ENCODE measurements around the gene EBLN2.

EBLN2 gene

GRCh38 chr3:73107676-73108187 is 46.3 kb downstream of the EBLN2 start:
- no peak for DNase-seq (ENCODE audit: low read depth)

GRCh38 chr3:73108750-73109149 is 47.3 kb downstream of the EBLN2 start:
- no peak for DNase-seq (ENCODE audit: low read depth)

GRCh38 chr3:73110530-73110929 is 49.1 kb downstream of the EBLN2 start:
- DNase-seq (ENCODE audit: low read depth), result no peak

Data from amniotic epithelial cell (primary cell).